NCI-H82 treated with DMSO at 0.1 percent for 48 hours (cell line): ENCODE data around the gene HIGD1A.

Experiments used
- DNase-seq: peaks from one replicate; lab custom pipeline; 2025; ENCODE audit not compliant: unreplicated experiment; lab: John Stamatoyannopoulos, UW

Gene HIGD1A

DNA sequence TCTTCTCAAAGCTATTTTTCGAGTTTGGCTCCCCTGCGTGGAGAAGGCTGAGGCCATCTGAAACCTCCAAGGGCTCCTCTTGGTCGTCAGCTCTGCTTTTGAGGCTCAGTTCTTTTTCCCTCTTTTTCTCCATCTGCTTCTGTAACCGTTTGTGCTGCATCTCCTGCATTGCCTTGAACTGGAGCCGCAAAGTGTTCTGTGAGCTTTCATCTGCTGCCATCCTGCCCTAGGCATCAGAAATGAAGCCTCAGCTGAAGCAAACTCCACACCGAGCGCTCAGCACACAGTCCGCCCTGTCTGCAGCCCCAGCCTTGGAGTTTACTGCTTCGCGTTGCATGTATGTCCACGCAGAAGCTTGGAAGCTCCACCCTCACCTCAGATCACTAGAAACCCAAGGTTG, 46.2 kb downstream of the HIGD1A start:
- no peak for DNase-seq

DNA sequence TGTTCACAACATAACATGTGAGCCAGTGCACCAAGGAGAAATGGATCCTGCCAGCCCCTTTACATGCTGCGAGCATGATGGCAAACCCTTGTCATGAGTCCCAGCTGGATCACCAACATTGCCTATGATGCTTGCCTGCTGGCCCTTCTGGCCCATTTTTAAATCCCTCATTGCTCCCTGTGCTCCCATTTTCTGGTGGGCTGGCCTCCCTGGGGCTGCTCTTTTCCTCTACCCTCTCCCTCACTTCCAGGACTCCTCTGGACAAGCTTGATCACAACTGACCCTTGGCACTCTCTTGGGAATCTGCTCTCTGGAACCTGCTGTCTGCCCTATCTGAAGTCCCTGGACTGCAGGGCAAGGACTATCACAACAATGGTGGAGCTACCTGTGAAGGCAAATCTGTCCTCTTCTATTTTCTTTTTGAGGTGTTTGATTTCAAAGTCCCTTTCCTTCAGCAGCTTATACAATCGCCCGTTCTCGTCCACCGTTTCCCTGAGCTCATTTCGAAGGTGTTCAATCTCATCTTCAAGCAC, 47.5 kb downstream of the HIGD1A start:
- no peak for DNase-seq

DNA sequence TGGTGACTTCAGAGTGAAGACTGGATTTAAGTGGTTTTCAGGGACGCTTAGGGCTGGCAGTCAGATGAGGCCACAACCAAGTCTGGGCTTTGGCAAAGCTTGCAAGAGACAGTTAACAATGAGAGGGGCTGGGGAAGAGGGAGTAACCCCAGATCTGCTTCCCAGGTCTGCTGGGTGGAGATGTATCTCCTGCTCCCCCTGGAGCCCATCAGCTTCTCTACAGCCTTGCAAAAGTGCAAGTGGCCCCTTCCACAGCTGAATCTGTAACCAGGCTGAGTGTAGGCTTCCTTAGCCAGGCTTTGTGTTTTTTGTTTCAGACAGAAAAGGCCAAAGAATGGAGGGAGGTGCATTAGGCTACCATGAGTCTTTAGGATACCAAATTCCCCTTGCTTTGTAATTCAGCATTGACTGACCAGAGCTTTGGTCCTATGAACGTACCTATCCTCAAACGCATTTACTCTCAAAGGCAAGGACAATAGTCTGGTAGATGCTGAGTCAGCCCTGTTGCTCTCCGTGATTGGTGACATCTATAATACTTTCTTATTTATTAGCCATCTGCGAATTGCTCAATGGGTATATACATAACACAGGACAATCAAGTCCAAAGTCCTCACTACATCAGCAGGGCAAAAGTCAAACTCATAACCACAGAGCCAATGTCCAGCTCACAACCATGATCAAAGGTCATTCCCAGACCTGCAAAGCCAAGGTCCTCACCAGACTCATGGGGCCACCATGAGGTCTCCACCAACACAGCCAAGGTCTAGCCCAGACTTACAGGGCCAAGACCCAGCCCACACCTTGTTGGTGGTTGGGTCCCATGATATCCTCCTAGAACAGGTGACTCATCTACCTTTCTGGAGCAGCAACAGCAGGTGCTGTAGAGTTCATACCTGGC, 48.4 kb downstream of the HIGD1A start:
- no peak for DNase-seq

DNA sequence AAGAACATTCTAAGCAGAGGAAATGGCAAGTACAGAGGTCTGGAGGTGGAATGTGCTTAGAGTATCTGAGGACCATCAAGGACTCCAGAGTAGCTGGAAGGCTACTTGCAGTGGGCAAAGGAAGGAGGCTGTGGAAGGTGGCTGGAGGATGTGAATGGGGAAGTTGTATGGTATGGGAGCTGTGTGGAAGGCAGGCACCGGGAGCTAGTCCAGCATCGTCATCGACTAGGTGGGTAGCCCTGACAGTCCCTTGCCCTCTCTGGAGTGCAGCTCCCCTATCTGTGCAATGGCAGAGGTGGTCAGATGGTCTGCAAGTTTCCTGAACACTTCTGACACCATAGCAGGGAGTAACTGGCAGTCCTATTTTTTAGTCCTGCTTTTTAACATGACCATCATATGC, 50.5 kb downstream of the HIGD1A start:
- DNase-seq: no peak

DNA sequence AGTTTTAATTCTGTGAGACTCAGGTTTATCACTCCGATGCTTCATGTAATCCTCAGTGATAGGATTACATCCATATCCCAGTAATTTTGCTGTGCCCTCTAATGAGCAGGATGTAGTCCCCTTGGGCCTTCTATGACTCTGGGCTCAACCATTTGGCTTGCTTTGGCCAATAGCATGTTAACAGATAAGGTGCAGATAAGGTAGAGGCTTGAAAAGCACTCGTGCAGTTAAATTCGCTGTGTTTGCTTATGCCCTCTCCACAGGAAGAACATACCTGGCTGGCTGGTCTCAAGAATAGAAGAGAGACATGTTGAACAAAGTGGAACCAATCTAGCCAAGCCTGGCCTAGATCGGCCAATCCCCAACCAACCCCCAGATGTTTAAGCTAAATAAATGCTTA, 51.3 kb downstream of the HIGD1A start:
- peak; percentile 5 for DNase-seq

DNA sequence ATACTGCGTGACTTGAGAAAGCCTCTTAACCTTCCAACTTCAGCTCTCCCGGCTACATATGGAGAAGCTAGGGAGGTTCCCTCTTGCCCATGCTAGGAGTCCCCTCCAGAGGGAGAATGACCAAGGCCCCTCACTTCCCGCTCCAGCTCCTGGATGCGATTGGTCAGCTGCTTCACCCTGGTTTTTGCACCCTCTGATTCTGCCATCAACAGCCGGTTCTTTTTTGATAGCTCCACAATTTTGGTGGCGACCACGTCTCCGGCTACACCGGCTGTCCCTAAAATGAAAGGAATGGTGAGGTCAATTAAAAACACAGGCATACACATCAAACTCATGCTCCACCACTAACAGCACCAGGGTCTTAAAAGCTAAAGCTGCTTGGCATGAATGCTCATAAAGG, 51.8 kb downstream of the HIGD1A start:
- DNase-seq: no peak

DNA sequence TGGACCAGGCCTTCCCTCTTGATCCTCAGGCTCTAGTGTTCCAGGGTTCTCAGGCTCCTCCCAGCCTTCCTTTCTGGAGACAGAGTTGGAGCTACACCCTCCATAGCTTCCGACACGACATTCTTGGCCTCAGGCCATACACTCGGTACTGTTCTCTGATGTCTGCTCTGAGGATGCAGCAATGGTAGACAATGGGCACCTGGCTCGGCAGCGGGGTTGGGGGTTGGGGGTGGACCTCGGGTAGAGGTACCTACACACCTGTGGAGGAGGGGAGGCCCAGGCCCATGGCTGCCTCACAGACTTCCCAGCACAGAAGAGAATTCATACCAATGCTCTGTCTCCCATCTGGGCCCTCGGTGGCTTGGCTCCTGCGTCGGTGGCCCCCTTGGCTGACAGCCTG, 52.7 kb downstream of the HIGD1A start:
- DNase-seq: no peak

DNA sequence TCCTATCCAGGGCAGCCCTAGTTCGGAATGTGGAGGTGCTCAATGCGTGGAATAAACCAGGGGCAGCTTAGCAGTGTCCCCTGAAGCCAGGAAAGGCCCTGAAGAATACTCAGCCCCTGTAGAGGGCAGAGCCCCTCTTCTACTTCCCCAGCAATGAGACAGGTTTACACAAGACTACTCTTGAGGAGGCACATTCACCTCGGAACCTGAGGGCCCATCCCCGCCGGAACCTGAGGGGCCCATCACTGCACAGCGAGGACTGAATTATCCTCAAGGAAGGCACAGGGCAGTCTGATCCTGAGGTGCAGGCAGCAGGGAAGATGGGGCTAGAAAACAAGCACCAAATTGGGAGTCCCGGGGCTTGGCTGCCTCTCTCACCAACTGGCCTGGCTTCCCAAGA, 53.5 kb downstream of the HIGD1A start:
- no peak for DNase-seq

DNA sequence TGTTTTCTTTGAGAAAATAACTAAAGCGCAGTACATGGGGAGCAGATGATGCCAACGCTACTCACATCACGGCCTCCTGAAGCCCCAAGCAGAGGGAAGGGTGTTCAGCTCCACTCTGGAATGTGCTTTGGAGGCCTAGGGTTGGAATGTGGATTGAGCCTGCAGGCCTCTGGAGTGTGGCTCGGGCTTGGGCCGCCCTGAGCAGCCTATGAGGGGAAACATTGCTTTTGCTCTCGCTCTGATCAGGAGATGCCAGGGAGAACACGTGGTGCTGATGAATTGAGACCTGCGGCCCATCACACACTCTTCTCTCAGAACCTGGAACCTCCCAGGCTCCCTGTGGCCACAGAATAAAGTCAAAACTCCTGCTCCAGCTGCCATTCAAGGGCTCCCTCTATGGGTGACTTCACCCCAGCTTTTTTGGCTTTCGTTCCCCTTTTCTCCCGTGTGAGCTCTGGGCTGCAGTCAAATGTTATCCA, 54.5 kb downstream of the HIGD1A start:
- DNase-seq: no peak

DNA sequence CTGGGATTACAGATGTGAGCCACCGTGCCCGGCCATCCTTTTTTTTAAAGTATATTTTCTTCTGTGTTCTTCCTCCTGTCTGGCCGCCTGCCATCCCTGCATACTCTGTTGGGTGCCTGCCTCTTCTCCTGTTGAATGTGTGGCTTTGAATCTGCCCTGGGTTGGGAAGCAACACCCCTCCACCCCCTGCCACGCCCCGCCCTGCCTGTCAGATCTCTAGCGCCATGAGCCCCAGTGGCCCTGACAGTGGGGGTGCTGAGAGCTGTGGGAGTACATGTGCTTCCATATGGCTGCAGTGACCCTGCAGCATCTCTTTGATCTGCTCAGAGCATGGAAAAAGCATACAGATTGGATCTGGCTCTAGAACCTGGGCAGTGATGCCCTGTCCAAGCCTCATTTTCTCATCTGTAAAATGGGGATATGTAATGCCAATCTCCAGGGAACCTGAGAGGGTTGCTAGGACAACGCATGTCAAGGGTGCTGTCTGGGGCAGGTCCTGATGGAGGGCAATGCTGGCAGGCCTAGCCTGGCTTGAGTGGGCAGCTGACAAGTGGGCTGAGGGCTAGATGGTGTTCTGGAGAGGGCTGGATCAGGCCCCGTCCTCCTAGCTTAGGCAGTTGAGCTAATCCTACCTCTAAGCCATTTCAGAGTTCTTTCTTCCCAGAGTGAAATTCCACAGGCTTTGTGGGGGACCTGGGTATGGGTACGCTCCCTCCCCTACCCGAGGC, 55.1 kb downstream of the HIGD1A start:
- no peak for DNase-seq

DNA sequence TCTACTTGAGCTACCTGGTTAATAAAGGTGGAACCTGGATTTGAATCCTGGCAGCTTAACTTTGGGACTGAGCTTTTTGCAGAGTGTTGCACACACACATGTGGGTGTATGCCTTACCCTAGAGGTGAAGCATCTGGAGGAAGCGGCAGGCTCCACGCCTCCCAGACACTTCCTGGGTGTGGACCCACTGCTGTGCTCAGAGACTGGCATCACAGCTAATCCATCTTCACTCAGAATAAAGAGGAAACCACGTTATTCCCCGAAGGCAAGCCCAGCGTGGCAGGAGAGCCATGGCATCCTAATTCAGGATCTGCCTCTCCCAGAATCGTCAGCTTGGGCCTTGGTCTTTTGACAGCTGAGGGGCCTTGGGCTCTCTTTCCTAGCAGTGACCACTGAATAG, 56.7 kb downstream of the HIGD1A start:
- no peak for DNase-seq

DNA sequence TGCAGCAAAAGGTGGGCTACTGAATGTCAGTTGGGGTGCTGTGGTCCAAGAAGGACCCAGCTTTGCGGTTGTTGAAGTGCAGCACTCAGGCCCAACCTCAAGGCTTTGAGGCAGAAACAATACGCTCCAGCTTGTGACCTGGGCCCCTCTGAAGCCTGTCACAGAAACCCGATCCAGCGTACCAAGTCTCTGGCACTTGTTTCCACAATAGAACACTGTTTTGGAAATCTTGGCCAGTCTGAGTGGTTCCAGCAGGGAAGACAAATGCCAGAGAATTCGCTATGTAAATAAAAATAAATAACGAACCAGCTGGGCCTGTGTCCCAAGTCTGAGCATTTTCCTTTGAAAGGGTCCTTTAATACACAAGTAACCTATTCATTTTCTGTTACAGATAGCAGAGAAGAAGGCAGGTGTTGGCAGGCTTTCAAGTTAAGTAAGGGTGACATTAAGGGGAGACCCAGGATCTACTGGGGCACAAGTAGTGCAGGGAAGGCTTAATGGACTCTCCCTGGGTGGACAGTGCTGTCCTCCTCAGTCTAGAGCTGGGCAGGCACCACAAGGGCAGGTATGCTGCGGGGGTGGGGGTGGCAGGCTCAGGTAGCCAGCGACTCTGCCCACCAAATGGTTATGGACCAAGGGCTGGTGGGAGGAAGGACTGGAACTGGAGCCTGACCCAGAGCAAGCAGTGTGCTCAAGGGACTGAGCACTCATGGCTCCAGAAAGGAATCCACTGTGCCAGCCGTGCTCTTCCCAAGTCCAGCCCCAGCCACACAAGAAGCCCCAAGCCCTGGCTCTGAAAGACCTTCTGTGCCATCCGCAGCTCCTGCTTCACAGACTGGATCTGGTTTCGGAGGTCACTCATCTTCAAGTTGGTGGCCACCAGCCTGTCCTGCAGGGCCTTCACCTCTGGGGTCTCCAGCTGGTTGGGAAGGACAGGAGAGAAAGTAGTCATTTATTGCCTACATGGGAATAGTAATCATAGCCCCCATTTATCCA, 57.5 kb downstream of the HIGD1A start:
- DNase-seq: no peak

DNA sequence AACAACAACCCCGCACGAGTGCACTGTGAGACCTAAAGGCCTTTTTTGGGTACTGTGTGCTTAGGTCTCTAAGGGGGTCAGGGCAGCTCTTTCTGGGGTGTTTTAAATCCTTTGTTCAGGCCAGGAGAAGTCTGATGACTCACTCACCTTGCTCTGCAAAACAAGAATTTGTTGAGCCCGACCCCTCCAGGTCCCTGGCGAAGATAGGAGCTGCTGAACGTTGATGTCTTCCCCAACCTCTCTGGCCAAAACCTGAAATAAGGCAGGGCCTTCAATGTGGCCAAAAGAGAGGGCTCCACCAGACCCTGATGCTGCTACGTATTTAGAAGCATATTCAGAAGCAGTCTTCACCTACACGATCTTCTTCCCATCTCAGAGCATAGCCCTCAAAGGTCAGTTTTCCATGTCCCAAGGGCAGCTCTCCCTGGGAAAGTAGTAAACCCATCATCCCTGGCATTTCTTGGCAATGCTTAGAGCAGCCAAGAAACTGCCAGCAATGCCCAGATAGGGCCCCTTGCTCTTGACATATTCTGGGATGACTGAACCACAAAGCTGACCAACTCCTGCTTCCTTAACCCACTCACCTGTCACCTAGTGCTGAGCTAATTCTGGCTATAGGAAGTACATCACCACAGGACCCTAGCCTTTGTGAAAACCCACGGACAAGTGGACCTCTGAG, 58.4 kb downstream of the HIGD1A start:
- DNase-seq: no peak

DNA sequence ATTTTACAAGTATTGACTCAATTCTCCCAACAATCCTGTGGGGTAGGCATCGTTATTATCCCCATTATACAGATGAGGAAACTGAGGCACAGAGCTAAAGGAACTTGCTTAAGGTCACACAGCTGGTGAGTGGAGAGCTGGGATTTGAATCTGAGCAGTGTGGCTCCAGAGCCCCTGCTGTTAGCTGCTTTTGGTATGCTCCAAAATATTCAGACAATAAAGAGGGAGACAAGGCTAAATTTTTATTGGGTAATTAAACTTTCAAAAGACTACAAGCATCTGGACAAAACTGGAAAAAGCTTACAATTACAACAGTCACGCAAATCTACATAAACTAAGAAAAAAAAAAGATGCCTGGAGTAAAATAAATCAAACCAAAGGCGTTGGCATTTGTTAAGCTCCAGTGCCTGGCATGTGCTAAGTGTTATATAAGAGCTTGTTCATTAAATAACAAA, 59.0 kb downstream of the HIGD1A start:
- DNase-seq: no peak

DNA sequence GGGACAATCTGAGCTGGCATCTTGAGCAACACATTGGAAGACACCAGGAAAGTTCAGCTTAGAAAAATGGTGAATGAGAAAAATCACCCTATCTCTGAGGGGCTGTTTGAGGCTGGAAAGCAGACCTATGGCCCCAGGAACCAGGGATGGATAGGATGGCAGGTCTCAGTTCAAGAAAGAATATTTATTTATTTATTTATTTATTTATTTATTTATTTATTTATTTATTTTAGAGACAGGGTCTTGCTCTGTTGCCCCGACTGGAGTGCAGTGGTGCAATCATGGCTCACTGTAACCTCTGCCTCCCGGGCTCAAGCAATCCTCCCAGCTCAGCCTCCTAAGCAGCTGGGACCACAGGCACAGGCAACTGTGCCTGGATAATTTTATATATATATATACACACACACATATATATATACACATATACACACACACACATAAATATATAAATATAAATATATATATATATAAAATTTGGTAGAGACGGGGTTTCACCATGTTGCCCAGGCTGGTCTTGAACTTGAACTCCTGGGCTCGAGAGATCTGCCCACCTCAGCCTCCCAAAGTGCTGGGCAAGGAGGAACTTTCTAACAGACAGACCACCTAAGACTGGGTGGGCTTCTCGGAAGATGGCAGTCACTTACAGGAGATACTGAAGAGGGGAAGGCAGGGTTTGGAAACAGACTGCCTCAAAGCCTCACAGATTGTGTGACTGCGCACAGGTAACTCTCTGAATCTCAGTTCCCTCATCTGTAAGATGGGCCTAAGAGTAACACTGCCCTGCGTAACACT, 60.9 kb downstream of the HIGD1A start:
- DNase-seq: no peak

DNA sequence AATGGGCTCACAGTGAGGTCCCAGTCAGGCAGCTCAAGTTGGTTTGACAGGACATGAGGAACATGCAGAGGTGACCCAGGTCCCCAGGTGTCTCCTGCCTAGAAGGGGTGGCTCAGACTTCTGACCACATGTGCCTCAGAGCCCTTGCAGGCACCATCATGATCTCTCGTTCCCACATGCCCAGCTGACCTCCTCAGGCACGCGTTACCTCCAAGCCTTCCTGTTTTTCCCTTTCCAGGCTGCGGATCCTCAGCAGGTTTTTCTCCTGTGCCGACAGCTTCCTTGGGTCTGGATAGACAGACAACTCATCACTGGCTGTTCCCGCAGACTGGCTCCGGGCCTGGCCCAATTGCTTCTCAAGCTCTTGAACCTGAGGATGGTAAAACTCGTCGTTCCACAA, 61.6 kb downstream of the HIGD1A start:
- DNase-seq: no peak

DNA sequence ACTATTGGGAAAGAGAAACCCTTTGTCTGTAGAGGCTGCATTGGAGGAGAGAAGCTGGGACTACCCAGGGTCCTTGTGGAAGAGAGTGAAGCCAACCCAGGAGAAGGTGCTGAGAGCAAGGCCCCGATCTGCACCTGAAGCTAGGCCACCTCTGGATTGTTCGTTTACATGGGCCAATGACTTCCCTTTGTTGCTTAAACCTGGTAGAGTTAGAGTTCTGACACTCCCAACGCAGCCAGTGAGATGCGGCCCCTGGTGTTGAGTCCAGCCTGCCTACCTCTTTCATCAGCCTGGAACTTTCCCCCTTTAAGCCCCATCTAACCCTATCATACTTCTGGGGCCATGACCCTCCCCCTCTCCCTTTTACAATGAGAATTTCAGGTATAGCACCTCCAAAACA, 62.0 kb downstream of the HIGD1A start:
- DNase-seq: no peak

DNA sequence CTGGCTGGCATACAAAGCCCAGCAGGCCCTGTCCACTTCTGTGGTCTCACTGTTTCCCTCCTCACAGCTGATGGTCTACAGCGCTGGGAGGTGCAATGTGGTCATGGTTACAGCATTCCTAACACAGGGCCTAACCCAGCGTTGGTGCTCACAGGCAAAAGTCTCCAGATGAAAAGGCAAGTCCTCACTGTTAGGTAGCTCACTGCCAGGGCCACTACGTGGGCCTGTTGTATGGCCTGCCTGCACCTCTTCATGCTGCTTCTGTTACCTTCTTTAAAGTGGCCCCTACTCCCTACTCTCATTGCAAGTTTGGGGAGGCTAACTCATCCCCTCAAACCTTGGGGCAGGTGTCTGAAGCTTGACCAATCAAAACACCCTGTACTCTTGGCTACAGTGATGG, 62.5 kb downstream of the HIGD1A start:
- no peak for DNase-seq

DNA sequence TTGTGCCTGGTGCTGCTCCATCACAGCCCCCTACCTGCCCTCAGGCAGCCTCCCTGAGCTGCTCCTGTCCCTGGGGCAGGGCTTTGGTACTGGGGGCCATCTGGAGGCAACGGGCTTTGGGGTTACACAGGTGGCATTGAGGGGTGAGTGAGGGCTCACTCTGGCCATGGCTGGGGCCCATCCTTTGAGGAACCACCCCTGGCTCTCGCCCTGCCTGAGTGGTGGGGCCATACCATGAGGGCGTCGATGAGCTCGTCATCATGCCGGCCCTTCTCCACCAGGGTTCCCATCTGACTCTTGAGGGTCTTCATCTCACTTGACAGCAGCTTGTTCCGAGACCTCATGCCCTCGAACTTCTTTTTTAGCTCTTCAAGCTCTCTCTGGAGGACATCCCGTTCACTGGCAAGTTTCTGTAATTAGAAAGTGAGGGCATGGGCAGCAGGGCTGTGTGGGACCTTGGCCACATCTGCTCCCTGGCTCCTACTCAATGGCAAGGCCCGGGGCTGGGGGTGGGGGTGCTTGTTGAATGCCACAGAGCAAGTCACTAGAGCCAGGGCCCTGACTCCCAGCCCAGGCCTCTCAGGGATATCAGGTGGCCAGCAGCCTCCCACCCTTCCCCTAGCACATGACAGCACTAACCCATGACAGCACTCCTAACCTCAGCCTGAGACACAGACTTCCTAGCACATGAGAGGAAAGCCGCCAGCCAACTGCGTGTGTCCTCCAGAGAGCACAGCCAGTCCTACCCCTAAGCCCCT, 64.7 kb downstream of the HIGD1A start:
- no peak for DNase-seq
